Measurements from ENCODE around the gene FAM53A. TPM values are rescaled to one million over a fixed set of nuclear protein-coding genes. Genes with fewer than 3 reads are reported as not detected.
"Not testable (repeated sequence)": the region's sequence is repeated elsewhere in the genome, so short reads cannot be mapped to it uniquely, and the experiment has no call there.

FAM53A gene
- total RNA-seq, 1 donor from 2014 or later: 1.6 TPM

DNA sequence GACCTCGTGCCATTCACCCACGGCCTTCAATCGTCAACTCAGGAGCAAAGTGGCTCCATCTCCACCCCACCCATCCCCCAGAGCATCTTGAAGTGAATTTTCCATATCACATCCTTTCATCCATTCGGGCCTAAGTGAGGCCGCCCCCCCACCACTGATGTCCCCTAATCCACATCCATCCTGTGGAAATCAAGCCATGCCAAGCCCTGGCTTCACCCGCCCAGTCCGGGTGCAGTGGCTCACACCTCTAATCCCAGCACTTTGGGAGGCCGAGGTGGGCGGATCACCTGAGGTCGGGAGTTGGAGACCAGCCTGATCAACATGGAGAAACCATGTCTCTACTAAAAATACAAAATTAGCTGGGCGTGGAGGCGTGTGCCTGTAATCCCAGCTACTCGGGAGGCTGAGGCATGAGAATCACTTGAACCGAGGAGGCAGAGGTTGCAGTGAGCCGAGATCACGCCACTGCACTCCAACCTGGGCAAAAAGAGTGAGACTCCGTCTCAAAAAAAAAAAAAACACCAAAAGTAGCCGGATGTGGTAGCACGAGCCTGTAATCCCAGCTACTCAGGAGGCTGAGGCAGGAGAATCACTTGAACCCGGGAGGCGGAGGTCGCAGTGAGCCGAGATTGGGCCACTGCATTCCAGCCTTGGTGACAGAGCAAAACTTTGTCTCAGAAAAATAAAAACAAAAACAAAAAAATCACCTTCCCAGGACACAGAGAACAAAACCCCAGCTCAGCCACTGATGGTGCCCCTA, 76.5 kb downstream of the FAM53A start:
- DNase-seq (ENCODE audit: low spot score): not testable (repeated sequence)

DNA sequence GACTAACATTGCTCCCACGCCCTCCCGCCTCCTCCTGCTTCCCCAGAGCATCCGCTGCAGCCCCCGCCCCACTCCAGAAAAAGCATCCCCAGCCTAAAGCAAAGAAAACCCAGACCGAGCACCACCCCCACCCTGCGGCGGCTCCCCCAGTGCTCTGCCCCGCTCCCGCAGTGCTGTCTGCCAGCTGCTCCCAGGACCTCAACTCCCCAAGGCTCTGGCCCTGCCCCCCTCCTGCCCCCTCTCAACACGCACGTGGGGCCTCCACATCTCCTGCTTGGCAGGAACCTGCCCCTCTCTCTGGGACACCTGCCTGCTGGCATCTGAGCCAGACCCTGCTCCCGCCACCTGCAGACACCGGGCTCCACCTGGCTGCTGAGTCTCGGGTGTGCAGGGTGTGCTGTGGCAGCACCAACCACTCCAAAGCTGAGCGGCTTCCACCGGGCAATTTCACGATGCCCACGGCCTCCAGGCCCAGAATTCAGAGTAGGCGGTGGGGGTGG, 79.4 kb downstream of the FAM53A start:
- no peak for DNase-seq (ENCODE audit: low spot score)

- no peak for DNase-seq (ENCODE audit: low spot score)
Observed at GRCh38 chr4:1604181-1604705, 79.9 kb downstream of the FAM53A start.

DNA sequence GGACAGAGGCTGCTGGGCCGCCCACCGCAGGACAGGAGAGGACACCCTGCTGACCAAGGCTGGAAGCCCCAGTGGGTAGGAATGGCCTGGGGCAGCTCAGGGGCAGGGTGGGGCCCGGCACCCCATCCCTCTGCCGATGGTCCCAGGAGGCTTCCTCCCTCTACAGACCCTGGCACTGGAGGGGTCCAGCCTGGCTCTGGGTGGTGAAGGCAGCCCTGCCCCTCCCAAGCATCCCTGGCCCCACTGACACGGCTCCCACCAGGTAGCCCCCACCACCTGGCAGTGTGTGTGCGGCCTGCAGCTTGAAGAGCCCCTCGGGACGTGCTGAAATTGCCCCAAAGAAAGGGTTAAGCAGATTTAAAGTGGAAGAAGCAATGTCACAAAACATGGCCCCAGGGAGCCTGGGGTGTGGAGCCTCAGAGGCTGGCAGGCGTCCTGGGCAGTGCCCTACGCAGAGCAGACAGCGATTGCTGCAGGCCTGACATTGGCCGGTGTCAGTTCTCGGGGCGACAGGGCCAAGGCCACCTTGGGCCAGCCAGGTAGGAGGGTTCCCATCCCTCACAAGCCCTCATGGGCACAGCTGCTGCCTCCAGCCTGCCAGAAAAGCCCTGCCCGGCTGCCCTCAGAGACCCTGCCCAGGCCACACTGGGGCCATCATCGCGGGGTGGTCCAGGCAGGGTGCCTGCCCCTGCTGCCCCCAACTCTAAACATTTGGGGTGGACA, 80.5 kb downstream of the FAM53A start:
- no peak for DNase-seq (ENCODE audit: low spot score)

- no peak for DNase-seq (ENCODE audit: low spot score)
Observed at GRCh38 chr4:1602655-1603412, 81.3 kb downstream of the FAM53A start.

DNA sequence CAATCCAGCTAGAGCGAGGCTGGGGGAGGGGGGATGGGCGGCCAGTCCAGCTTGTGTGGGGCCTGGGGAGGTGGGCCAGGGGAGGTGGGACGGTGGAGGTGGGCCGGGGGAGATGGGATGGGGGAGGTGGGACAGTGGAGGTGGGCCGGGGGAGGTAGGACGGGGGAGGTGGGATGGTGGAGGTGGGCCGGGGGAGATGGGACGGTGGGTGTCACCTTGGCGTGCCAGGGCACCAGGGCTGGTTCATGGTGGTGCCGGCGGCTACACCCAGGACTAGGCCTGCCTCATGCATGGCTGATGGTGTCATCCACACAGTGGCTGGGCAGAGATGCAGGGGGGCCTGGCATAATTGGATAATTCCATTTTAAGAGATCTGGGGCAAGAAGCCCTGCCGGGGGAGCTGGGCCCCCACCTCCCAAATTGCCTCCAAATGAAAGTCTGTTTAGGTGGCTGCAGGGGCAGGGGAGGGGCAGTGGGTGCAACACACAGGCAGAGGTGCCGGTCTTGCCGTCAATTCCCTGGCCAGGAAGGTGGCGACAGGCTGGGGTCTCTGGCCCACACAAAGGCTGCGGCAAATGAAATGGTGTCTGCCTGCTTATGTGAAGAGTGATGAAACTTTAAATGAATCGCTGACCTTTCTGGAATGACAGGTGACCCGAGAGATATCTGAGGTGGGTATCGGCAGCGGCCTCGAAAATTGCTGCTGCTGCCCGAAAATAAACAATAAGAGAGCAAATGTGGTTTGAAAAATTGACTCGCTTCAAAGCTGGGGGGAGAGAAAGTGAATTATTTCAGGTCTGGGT, 82.1 kb downstream of the FAM53A start:
- no peak for DNase-seq (ENCODE audit: low spot score)

GRCh38 chr4:1601533-1601835, 82.6 kb downstream of the FAM53A start:
- DNase-seq (ENCODE audit: low spot score): no peak

DNA sequence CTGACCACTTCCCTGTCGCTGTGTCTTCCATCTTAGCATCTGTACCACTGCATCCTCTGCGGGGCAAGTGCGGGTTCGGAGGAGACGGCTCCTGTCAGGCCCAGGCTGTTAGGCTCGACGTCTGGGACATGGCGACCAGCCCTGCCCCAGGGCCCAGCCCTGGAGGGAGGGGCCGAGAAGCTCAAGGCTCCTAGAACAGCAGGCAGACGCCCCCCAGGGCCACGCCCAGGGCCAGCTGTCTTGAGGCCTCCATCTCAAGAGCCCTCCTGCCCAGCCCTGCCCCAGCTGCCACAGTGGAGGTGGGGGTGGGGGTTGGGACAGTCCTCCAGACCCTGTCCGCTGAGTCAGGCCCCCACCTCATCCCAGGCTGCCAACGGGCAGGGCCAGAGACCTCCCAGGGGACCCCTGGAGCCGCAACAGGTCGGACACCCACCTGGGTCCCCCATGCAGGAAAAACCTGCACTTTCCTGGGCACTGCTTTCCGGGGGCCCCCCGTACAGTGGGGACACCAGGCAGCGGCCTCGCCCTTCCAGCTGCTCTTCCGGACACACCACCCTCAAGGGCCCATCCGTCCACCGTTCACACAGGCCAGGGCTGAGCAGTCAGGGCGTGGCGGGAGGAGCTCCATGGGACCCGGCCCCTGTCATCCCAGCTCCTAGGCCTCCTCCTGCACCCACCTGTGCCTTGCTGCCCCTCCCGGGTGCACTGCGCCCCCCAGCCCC, 83.1 kb downstream of the FAM53A start:
- DNase-seq (ENCODE audit: low spot score): no peak

GRCh38 chr4:1600211-1600780, 83.8 kb downstream of the FAM53A start:
- DNase-seq (ENCODE audit: low spot score): no peak

DNA sequence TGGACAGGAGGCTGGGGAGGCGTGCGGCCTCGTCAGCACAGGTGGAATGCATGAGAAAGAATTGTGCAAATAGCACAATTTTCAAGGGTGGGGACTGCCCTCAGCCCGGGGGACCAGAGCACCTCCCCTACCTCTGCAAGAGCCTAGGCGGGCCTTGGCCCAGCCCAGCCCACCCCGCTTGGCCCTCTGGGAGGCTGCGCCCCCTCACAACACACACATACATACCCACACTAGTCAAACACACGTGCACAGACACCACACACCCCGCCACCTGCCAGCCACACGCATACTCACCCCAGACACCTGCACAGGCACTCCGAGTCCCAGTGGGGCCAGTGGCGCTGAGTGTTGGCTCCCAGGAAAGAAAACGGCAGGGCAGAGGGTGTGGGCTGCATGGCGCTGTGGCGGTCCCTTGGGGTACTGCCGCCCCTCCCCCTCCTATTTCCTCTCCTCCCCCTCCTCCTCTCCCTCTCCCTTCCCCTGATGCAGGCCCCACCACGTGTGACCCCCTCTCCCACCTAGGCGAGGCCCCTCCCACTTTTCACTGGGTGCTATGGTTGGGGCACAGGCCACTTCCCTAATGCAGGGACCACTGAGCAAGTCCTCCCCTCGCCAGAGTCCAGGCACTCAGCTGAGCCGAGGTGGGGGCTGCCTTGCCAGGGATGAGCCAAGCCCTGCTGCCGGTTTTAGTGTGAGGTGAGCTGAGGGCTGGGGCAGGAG, 84.5 kb downstream of the FAM53A start:
- no peak for DNase-seq (ENCODE audit: low spot score)

- DNase-seq (ENCODE audit: low spot score): no peak
Observed at GRCh38 chr4:1599026-1599481, 85.1 kb downstream of the FAM53A start.

DNA sequence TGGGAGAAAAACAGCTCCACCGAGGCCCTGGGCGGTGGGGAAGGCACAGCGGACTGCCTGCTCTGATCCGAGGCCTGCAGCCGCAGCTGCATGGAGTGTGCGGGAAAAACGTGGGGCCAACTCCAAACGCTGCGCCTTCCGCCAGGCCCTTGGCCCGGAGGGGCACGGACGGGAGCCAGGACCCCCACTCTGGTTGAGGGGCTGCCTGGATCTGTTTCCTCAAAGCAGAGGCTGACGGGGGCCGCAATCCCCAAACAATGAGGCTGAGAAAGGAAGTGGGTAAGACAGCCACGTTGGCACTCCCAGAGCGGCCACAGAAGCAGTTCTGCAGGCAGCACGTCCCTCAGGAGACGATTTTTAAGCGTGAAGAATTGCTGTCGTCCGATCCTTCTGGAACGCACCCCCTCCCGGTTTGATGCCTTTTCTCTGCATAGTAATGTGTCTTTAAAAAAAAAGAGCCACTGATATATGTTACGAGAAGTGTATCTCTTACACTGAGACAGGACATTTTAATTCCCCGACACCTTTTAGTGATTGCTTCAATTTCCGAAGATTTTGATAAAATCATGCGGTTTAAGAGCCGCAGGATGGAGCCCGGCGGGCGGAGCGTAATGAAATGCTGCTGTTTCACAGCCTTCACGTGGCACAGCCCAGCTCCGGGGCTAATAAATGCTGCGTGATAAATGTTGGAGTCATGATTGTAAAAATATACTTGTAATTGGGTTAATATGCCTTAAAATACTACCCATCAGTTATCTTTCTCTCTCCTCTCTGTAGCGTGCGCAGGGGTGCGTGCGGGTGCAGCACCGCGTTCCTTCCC, 85.7 kb downstream of the FAM53A start:
- no peak for DNase-seq (ENCODE audit: low spot score)

DNA sequence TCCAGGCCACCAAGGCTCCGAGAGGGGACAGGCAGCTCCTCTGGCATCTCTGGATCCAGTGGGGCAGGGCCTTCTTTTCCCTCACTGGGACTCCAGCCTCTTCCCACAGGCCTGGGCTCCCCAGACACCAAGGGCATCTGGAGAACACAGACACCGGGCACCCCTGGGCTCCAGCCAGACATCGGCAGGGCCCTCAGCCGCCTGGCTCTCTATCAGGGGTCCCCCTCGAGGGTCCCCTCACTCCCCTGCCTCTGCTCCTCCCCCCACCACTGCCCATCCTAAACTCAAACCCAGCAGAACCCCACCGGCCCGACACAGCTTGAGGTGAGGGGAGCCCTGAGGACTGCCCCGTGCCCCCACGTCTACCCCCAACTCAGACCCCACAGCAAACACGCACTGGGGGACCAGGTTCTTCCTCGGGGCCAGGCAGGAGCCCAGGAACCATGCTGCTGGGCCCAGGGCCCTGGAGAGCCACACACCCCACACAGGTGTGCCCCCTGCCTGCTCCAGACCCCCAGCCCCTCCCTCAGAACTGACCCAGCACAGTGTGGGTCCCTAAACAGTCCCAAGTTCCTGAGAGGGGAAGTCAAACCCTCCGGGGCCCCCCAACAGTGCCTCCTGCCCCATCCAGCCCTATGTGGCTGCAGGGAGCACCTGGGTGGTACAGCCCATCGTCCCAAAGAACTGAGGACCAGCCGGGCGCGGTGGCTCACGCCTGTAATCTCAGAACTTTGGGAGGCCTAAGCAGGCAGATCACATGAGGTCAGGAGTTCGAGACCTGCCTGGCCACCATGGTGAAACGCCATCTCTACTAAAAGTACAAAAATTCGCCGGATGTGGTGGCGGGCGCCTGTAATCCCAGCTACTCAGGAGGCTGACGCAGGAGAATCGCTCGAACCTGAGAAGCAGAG, 86.8 kb downstream of the FAM53A start:
- no peak for DNase-seq (ENCODE audit: low spot score)

DNA sequence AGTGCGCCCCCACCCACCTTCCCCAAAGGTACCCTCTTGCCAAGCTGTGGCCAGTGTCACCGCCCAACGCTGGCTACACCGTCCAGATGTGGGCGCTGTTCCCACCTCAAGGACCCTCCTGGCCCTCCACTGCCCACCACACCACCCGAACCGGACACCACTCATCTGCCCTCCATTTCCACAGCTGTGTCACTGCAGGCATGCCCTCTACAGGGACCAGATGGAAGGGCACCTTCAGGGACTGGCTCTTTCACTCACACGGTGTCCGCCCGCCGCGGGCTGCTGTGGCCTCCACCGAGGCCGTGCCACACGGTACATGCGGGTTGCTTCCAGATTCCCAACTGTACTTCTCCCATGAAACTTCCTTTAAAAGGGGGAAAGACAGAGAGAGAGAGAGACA, 87.7 kb downstream of the FAM53A start:
- DNase-seq (ENCODE audit: low spot score): no peak

DNA sequence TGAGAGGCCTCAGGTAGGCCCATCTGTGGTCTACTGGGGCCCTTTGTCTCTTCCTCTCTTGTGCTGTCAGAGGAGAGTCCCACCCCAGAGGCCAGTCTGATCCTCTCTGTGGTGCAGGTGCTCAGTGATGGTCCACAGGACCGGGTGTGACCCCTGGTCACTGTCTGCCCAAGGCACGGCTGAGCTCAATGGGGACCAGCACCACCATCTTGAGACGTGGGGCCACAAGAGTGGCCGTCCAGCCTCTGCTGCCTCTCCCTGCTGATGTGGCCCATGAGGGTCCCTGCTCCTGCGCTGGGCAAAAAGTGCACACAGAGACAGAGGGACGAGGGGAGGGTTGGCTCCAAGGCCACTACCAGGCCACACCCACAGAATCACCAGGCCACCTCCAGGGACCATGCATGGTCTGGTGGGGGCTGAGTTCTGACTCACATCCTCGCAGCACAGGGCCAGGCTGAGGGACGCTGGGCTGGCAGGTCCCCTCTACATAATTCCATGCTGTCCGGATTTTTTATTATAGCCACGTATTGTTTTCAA, 88.3 kb downstream of the FAM53A start:
- no peak for DNase-seq (ENCODE audit: low spot score)

- DNase-seq (ENCODE audit: low spot score): no peak
Observed at GRCh38 chr4:1594871-1595788, 89.0 kb downstream of the FAM53A start.

Measured in mucosa of gallbladder (tissue), 1 donor.